OCI-LY7 (cell line): ENCODE results near the gene TGIF2. TPM values are rescaled to one million over a fixed set of nuclear protein-coding genes. Genes with fewer than 3 reads are reported as not detected.
A peak's percentile ranks its signal among the peaks of the same experiment; 100 is the strongest.

Experiments
- BruUV-seq: library from RNA; stranded (reverse); fragments of 400-500 nt; replicated peaks from 2 replicates; lab custom pipeline; 2021; lab: Mats Ljungman, UMichigan
- CTCF ChIA-PET: fragments of 300-600 bp; sonication (Branson Sonifier 250); formaldehyde crosslinking; loops from one replicate; lab custom pipeline; 2022; ENCODE audit warnings: antibody characterized with exemption; ENCODE audit not compliant: unreplicated experiment; lab: Charles Lee
- POLR2A ChIA-PET: fragments of 300-600 bp; sonication (Branson Sonifier 250); formaldehyde crosslinking; loops from one replicate; lab custom pipeline; 2022; ENCODE audit warnings: antibody characterized with exemption; lab: Charles Lee
- DNase-seq: peaks from one replicate; pipeline ENCODE4 v3.0.0-alpha.2; 2015; ENCODE audit warnings: low spot score
- H2AFZ ChIP-seq: fragments of 200-600 bp; sonication (generic), shearing (Covaris generic); 2 replicates; pipeline ENCODE4 v1.6.1; 2014; ENCODE audit warnings: mild to moderate bottlenecking, antibody characterized with exemption, low read length, moderate library complexity
- H3K27ac ChIP-seq: fragments of 200-600 bp; sonication (generic); 2 replicates; pipeline ENCODE4 v1.5.1; 2014; ENCODE audit warnings: mixed run types, low read depth, mild to moderate bottlenecking, moderate library complexity, low read length, inconsistent platforms; ENCODE audit not compliant: poor library complexity, severe bottlenecking
- H3K36me3 ChIP-seq: fragments of 200-600 bp; sonication (generic); 2 replicates; pipeline ENCODE4 v1.6.1; 2014; ENCODE audit warnings: mild to moderate bottlenecking, antibody characterized with exemption, low read length, moderate library complexity, mixed read lengths; ENCODE audit not compliant: insufficient read depth
- H3K4me1 ChIP-seq: fragments of 200-600 bp; sonication (generic); 2 replicates; pipeline ENCODE4 v1.5.1; 2014; ENCODE audit warnings: mild to moderate bottlenecking, low read length; ENCODE audit not compliant: insufficient read depth, poor library complexity, severe bottlenecking
- H3K4me2 ChIP-seq: fragments of 200-600 bp; sonication (generic); 2 replicates; pipeline ENCODE4 v1.6.1; 2014; ENCODE audit warnings: mild to moderate bottlenecking, low read length
- H3K4me3 ChIP-seq: fragments of 200-600 bp; sonication (generic); 2 replicates; pipeline ENCODE4 v1.5.1; 2014; ENCODE audit warnings: mild to moderate bottlenecking, low read depth, low read length; ENCODE audit not compliant: poor library complexity, severe bottlenecking
- H3K79me2 ChIP-seq: fragments of 200-600 bp; sonication (generic); 2 replicates; pipeline ENCODE4 v1.6.1; 2016; ENCODE audit warnings: low read depth, mild to moderate bottlenecking, low read length, moderate library complexity, mixed read lengths; ENCODE audit not compliant: insufficient read depth
- H3K9me2 ChIP-seq: fragments of 200-600 bp; sonication (generic); 2 replicates; pipeline ENCODE4 v1.6.1; 2016; ENCODE audit warnings: mild to moderate bottlenecking, low read length, mixed read lengths; ENCODE audit not compliant: insufficient read depth
- H3K9me3 ChIP-seq: fragments of 200-600 bp; sonication (generic); 2 replicates; pipeline ENCODE4 v1.6.1; 2014; ENCODE audit warnings: mild to moderate bottlenecking, mixed run types, low read length, mixed read lengths
- H4K20me1 ChIP-seq: fragments of 200-600 bp; sonication (generic); 2 replicates; pipeline ENCODE4 v1.6.1; 2014; ENCODE audit warnings: mild to moderate bottlenecking, antibody characterized with exemption, low read length, moderate library complexity, mixed read lengths; ENCODE audit not compliant: insufficient read depth
- EZH2phosphoT487 ChIP-seq: fragments of 200-600 bp; sonication (generic); IDR thresholded peaks from 2 replicates; pipeline ENCODE4 v1.6.1; 2018; ENCODE audit warnings: low read depth, borderline replicate concordance, mild to moderate bottlenecking, mixed run types, antibody characterized with exemption, low read length, moderate library complexity, mixed read lengths
- intact Hi-C: fragments of 100-400 bp; cut with micrococcal nuclease; formaldehyde crosslinking; loops from one replicate; pipeline ENCODE4 v1.10.0; 2022; ENCODE audit not compliant: unreplicated experiment
- total RNA-seq, 2 experiments: library from RNA; depleted of rRNA in 1 of 2; stranded (reverse); fragments of >200 nt in 1 of 2; shearing (Covaris generic) in 1 of 2; gene quantifications; 2 replicates each; pipeline ENCODE4 v1.2.3, GENCODE V29; 2014 to 2022
- TF ChIP-seq, protein P1 (sequence below): fragments of 200-600 bp; sonication (generic); conservative IDR thresholded peaks from 2 replicates; pipeline ENCODE4 v1.5.1; 2014; ENCODE audit warnings: mild to moderate bottlenecking, antibody characterized with exemption, low read length, moderate library complexity, mixed read lengths

Gene TGIF2
- total RNA-seq, 2 experiments from 2014 or later = 41.3 to 45.2 TPM

DNA sequence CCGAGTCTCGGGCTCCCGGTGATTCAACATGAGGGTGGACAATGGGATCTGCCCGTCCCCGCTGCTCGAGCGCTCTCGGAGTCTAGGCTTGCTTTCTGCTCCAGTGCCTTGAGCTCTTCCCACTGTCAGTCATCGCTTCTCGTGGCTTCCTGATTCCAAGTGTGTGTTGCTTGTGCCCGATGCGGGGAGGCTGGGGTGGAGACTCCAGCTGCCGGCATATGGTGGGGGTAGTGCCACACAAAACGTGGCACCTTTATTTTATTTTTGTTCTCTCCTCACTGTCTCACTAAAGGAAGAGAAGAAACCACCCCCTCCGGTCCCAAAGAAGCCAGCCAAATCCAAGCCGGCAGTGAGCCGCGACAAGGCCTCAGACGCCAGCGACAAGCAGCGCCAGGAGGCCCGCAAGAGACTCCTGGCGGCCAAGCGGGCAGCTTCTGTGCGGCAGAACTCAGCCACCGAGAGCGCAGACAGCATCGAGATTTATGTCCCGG lies 46.8 kb upstream of the TGIF2 start:
- ChIA-PET CTCF (no interaction called here), POLR2A (no interaction called here)
- no peak overlapping the region for H3K4me3 ChIP-seq
- TF ChIP-seq EZH2phosphoT487 = no peak
- TF ChIP-seq, protein P1, sequence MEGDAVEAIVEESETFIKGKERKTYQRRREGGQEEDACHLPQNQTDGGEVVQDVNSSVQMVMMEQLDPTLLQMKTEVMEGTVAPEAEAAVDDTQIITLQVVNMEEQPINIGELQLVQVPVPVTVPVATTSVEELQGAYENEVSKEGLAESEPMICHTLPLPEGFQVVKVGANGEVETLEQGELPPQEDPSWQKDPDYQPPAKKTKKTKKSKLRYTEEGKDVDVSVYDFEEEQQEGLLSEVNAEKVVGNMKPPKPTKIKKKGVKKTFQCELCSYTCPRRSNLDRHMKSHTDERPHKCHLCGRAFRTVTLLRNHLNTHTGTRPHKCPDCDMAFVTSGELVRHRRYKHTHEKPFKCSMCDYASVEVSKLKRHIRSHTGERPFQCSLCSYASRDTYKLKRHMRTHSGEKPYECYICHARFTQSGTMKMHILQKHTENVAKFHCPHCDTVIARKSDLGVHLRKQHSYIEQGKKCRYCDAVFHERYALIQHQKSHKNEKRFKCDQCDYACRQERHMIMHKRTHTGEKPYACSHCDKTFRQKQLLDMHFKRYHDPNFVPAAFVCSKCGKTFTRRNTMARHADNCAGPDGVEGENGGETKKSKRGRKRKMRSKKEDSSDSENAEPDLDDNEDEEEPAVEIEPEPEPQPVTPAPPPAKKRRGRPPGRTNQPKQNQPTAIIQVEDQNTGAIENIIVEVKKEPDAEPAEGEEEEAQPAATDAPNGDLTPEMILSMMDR = no peak
- intact Hi-C loops = no loop called here
- H3K79me2 ChIP-seq = no peaks in the 10 kb centered on the region
- peaks cover 42% of the 10 kb centered on the region for H3K36me3 ChIP-seq
- no peak for DNase-seq
- H3K4me2 ChIP-seq = no peak overlapping the region
- no peak overlapping the region for H3K27ac ChIP-seq
- peaks cover 5% of the 10 kb centered on the region for H3K4me1 ChIP-seq
- no peaks in the 10 kb centered on the region for H3K9me2 ChIP-seq
- no peaks in the 10 kb centered on the region for H3K9me3 ChIP-seq
- H4K20me1 ChIP-seq = no peaks in the 10 kb centered on the region
- no TSS peak for BruUV-seq
- H2AFZ ChIP-seq = no peak overlapping the region

DNA sequence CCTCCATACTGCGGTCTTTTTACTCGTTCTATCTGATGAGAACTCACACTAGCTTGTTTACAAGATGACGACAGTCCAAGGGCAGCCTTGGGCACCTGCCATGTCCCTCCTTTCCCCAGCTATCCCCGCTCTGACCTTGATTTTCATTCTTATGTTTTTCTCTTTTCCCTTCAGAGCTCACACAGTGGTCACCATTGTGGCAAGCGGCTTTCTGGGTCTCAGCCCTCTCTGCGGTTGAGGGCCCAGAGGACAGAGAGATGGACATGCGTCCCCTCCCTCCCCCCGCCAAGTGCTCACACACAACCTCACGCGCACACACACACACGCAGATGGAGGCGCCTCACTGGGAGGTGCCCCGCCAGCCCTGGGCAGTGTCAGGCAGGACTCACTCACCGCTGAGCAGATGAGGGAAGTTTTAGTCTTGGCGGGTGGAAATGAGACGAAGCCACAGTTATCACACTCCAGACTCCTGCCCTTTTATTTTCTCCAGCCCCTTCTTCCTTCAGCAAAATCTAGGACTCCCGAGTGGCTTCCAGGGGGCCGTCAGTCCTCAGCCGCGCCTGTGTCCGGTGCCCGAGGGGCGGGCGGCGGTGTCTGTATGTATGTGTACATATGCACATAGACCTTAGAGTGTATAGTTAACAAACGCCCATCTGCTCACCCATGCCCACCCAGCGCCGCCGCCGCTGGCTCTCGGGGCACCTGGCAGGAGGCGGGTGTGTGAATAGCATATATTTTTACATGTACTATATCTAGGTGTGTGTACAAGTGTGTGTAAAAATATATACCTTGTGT lies 45.9 kb upstream of the TGIF2 start:
- TSS peak; percentile 83 for BruUV-seq
- TF ChIP-seq EZH2phosphoT487 = no peak
- TF ChIP-seq, protein P1 = no peak
- H3K4me3 ChIP-seq = no peak overlapping the region
- intact Hi-C loops = no loop called here
- H4K20me1 ChIP-seq = no peaks in the 10 kb centered on the region
- no peak for DNase-seq
- H3K79me2 ChIP-seq = no peaks in the 10 kb centered on the region
- no peak overlapping the region for H3K27ac ChIP-seq
- no peak overlapping the region for H3K4me2 ChIP-seq
- ChIA-PET CTCF (no interaction called here), POLR2A (no interaction called here)
- H3K4me1 ChIP-seq = peaks cover 7% of the 10 kb centered on the region
- no peaks in the 10 kb centered on the region for H3K9me3 ChIP-seq
- H2AFZ ChIP-seq = no peak overlapping the region
- no peaks in the 10 kb centered on the region for H3K9me2 ChIP-seq
- peaks cover 42% of the 10 kb centered on the region for H3K36me3 ChIP-seq

DNA sequence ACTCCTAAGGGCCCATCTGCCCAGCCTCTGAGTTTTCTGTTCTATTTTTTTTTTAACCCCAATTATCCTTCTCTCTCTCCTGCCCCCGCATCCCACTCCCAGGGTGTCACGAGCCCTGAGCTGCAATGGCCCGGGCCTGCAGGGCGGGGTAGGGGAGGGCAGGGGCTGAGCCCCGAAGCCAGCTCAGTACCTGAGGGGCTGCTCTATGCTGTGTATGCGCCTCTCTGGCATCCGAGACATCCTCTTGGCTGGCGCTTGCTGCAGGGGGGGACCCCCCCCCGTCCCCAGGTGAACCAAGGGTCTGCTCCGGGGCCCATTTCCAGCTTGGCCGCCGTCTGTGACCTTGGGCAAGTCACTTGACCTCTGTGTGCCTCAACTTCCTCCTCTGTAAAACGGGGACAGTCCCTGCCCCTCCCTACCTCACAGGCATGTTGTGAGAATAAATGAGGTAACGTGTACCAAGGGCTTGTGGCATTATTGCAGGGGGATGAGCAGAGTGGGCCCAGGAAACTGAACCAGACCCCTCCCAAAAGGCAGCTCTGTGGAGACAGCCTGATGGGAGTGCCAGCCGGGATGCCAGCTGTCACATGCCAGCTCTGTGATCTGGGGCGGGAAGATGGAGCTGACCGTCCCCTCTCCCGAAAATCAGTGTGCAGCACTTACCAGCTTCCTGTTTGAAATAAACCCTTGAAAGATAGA lies 45.1 kb upstream of the TGIF2 start:
- Histone ChIP-seq H3K9me2 (no peaks in the 10 kb centered on the region), H3K27ac (no peak overlapping the region), H3K9me3 (no peaks in the 10 kb centered on the region), H3K36me3 (peaks cover 38% of the 10 kb centered on the region), H3K4me2 (no peak overlapping the region), H3K79me2 (no peaks in the 10 kb centered on the region), H3K4me1 (peaks cover 9% of the 10 kb centered on the region), H2AFZ (no peak overlapping the region), H4K20me1 (no peaks in the 10 kb centered on the region), H3K4me3 (no peak overlapping the region)
- no peak for DNase-seq
- TF ChIP-seq EZH2phosphoT487 = no peak
- TF ChIP-seq, protein P1 = no peak
- POLR2A ChIA-PET = no interaction called here
- CTCF ChIA-PET = no interaction called here
- intact Hi-C loops = no loop called here
- BruUV-seq = no TSS peak
